PFSK-1 (cell line): ENCODE data around the gene CENPS.

ENCODE experiments used
- POLR2AphosphoS5 ChIP-seq: IDR thresholded peaks from 2 replicates; pipeline ENCODE4 v1.6.1; 2012; ENCODE audit warnings: low read depth, mild to moderate bottlenecking, control low read depth, low read length, moderate library complexity
- SIN3A ChIP-seq: IDR thresholded peaks from 2 replicates; pipeline ENCODE4 v1.6.1; 2012; ENCODE audit warnings: mild to moderate bottlenecking, low read length, moderate library complexity, borderline replicate concordance; ENCODE audit not compliant: insufficient read depth

- no peak for TF ChIP-seq POLR2AphosphoS5
- no peak for TF ChIP-seq SIN3A
Observed at GRCh38 chr1:10456048-10456447, 25.8 kb downstream of the CENPS start.
